SK-N-MC (cell line): Measurements from ENCODE around the gene MYO9A.

Source experiments
- EZH2 ChIP-seq: fragments of 200-600 bp; sonication (generic); IDR thresholded peaks from one replicate; pipeline ENCODE4 v1.6.1; 2017; ENCODE audit warnings: antibody characterized with exemption
- FOXP2 ChIP-seq: optimal IDR thresholded peaks from 2 replicates; pipeline ENCODE3; 2011; ENCODE audit warnings: mild to moderate bottlenecking, moderate library complexity; ENCODE audit not compliant: insufficient read depth; ENCODE audit errors: extremely low read length, control extremely low read depth
- POLR2AphosphoS5 ChIP-seq: IDR thresholded peaks from 2 replicates; pipeline ENCODE4 v1.6.1; 2012; ENCODE audit warnings: mild to moderate bottlenecking, low read depth, low read length, borderline replicate concordance

DNA sequence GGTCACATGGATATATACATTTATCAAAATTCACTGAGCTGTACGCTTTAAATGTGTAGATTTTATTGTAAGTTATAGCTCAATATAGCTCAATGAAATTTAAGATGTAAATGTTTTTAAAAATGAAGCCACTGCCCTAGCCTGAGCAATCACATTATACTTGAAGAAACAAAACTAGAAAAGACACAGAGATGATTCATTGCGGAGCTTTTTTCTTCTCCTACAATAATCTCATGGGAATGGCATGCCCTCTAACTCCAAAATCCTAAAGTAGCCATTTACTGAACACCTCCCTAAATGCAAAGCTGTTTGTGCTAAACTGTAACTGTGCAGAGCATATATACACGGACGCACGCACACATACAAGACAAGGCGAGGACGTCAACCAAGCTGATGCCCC lies 84.2 kb downstream of the MYO9A start:
- no peak for TF ChIP-seq POLR2AphosphoS5
- no peak for TF ChIP-seq EZH2
- TF ChIP-seq FOXP2 = no peak
